Umbilical cord (tissue), 2 donors: ENCODE measurements around the gene ACP3. TPM values are rescaled to one million over a fixed set of nuclear protein-coding genes. Genes with fewer than 3 reads are reported as not detected.
"Not testable (repeated sequence)": the region's sequence is repeated elsewhere in the genome, so short reads cannot be mapped to it uniquely, and the experiment has no call there.

ENCODE experiments used
- DNase-seq: peaks from one replicate; pipeline ENCODE4 v3.0.0-alpha.2; 2015; ENCODE audit warnings: low spot score
- total RNA-seq: library from RNA; depleted of rRNA; stranded (reverse); fragments of >200 nt; gene quantifications from one replicate; pipeline ENCODE4 v1.2.3, GENCODE V29; 2014; ENCODE audit warnings: low replicate concordance; ENCODE audit not compliant: insufficient read depth

The ACP3 gene, protein sequence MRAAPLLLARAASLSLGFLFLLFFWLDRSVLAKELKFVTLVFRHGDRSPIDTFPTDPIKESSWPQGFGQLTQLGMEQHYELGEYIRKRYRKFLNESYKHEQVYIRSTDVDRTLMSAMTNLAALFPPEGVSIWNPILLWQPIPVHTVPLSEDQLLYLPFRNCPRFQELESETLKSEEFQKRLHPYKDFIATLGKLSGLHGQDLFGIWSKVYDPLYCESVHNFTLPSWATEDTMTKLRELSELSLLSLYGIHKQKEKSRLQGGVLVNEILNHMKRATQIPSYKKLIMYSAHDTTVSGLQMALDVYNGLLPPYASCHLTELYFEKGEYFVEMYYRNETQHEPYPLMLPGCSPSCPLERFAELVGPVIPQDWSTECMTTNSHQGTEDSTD
- total RNA-seq = 8.4 TPM

DNA sequence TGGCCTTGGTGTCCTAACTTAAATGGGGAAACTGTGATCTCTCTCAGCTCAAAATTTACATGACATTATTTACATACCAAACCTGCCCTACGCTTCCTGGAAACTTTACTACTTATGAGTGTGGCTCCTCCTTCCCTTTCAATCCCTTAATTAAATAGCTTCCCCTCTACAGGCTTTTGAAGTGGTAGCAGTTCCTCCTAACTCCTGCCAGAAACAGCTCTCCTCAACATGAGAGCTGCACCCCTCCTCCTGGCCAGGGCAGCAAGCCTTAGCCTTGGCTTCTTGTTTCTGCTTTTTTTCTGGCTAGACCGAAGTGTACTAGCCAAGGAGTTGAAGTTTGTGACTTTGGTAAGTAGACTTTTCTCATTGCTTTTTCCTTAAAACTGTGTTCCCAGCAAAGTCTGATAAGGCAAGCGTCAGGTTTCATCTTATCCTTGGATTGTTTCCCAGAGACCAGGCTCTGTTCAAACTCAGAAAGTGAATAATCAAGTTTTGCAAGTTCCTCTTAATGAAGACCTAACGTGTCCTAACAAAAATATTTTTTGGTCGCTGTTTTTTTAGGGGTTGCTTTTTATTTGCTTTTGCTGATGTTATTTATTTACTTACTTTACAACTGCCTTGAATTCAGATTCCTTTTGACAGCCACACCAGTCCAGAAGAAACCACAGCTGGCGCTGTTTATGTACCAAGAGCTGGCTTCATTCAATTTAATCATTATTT, at the start of gene ACP3:
Gene ACP3, plus strand, starts transcription at position 179 of the 720 bp plus-strand sequence. Its CDS starts 50 bp downstream, at position 229.
- peak; percentile 97 for DNase-seq

DNA sequence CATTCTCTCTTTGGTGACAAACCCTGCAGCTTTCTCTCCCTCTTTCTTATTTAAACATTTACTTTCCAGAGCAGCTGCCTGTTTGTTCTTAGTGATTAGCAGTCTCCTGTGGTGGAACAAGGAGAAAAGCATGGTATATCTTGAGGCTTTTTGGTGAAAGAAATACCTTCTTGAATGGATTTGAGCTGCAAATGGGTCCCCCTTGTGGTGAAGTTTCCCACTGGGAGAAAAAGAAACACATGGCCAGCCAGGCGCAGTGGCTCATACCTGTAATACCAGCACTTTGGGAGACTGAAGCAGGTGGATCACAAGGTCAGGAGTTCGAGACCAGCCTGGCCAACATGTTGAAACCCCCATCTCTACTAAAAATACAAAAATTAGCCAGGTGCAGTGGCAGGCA, 48.3 kb upstream of the ACP3 start:
- DNase-seq = peak; percentile 14

DNA sequence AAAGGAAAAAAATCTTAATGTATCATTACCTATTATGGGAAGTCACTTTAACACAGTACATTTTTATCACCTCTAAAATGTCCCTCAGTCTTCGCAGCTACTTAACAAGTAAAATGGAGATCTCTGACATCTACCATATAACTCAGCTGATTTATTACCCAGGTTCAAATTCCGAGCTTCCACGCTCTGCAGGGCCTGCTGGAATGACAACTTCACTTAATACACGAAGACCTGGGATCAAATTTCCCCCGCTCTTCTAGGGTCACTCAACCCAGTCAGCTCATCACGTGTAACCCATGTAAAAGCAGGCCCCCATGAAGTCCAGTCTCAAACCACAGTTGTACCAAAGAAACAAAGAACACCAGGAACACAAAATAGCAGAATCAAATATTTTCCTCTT, 44.2 kb upstream of the ACP3 start:
- peak; percentile 7 for DNase-seq

DNA sequence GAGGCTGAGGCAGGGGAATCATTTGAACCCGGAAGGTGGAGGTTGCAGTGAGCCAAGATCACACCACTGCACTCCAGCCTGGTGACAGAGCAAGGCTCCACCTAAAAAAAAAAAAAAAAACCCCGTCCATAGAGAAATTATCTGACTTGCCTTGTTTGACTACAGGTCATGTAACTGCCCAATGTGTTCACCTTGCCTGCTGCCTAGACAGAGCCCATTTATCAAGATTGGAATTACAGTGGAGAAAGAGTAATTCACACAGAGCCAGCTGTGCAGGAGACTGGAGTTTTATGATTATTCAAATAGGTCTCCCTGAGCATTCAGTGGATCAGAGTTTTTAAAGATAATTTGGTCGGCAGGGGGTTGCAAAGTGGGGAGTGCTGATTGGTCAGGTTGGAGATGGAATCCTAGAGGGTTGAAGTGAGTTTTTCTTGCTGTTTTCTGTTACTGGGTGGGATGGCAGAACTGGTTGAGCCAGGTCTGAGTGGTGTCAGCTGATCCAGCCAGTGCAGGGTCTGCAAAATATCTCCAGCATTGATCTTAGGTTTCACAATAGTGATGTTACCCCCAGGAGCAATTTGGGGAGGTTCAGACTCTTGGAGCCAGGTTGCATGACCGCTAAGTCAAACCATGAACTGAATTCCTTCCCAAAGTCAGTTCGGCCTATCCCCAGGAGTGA, 40.8 kb upstream of the ACP3 start:
- DNase-seq = no peak

DNA sequence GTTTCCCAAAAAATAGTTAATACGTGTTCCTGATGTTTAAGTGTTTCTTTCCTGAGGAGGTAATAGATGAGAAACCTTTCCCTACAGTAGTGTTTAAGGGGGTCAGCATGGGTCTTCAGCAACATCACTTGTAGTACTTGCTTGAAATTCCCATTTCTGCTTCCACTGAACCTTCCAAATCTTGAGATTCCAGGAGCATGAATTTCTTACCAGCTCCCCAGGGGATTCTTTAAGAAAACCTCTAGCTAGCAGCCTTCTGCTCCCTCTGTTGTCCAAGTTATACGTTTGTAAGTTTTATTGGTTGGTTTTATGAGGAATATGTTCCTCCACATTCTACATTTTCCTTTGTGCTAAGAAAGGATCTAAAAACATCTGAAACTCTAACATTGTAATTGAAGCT, 38.2 kb upstream of the ACP3 start:
- no peak for DNase-seq

DNA sequence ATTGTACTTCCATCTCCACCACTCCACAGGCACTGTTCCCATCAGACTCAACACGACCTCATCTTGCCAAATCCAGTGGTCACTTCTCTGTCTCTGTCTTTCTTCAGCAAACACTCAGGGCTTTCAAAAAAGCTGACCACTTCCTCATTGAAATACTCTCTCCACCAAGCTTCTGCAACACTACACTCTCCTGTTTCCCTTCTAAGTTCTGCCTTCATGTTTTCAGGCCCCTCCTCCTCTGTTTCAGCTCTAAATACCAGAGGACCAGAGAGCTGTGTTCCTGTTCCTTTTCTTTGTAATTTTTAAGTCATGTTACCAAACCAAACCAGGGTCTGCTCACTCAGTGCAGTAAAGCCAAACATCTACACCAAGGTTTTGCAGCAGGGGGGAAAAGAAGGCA, 33.8 kb upstream of the ACP3 start:
- DNase-seq = peak; percentile 89

DNA sequence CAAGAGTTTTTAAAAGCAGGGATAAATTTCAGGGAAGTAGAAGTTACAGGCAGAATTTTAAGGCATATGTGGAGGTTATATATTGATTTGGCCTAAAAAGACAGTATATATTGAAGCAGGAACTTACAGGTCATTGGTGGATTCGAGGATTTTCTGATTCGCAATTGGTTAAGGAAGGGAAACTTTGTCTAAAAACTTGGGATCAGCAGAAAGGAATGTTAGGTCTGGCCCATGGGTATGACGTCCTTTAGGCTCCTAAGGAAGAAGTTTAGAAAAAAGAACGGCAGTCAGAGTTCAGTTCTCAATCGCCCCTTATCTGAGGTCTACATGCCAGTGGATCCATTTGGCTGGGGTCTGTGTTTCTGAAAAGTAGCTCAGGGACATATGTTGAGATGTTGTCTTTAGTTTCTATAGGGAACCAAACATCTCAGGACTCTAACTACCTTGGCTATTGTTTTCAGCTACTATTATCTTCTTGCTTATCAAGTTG, 33.2 kb upstream of the ACP3 start:
- DNase-seq = peak; percentile 39

DNA sequence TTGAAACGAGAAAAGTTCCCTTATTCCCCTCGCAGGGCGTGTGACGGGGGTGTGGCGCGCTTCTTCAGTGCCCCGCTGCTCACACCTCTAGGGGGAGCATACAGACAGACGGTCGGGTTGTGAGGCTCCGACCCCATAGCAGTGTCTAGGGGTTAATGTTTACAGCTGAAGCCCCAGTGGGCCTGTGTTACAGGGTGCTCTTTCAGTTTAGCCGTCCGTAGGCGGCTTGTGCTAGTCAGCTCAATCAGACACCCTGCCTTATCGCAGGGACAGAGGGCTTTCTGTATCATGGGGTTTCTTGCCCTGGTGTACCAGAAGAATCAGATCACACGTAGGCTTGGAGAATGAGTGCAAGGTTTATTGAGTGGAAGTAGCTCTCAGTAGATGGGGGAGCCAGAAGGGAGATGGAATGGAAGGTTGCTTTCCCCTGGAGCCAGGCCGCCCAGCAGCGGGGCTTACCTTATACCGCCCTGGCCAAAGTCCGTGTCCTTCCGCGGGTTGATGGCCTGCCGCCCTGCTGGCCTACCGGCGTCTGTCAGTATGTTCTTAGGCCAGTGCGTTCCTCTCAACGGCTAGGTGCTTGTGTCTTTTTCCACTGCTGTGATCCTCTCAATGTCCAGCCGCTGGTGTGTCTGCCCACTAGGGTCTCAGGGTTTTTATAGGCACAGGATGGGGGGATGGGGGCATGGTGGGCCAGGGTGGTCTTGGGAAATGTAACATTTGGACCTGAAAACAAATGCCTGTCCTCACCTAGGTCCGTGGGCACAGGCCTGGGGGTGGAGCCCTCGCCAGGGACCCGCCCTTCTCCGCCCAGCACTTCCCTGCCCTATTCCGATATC, 32.2 kb upstream of the ACP3 start:
- DNase-seq = no peak

DNA sequence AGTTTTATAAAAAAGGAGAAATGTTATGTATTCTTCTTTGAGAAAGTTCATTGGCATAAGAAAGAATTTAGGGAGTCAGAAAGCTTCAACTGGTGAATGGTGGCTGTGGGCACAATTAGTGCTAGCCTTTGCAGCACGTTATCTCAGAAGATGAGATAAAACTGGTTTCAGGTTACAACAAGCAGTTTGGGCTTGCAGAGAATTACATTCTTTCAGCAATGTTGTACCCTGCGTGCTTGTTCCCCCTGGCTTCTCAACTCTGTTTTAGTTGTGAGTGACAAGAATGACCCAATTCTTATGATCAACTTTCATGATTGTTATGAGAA, 31.6 kb upstream of the ACP3 start:
- peak; percentile 15 for DNase-seq

DNA sequence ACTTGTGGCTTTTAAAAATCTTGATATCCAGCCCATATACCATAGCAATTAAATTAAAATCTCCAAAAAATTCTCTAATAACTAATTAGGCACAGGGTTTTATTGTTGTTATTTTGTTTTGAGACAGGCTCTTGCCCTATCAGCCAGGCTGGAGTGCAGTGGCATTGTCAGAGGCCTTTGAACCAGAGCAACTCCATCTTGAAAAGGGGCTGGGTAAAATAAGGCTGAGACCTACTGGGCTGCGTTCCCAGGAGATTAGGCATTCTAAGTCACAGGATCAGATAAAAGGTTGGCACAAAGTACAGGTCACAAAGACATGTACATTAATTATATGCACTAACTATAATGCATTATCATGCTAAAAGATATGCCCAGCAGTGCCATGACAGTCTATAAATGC, 31.2 kb upstream of the ACP3 start:
- no peak for DNase-seq

DNA sequence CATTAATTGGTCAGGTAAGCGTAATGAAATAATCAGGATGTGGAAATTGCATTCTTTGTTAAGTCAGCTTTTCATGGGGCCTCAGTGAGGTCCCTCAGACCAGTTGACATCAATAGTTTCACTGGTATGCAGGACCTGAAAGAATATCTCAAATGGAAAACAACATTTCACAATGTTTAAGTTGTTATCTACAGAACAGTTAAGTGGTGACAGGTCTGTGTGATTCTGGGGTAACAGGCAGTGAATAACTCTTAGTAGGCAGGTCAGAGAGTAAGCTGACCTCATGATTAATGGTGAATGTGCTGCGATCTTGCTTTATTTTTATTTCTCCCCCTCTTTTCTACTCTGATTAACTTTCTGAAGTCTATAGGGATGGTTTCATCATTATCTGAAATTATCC, 28.9 kb upstream of the ACP3 start:
- DNase-seq = no peak

DNA sequence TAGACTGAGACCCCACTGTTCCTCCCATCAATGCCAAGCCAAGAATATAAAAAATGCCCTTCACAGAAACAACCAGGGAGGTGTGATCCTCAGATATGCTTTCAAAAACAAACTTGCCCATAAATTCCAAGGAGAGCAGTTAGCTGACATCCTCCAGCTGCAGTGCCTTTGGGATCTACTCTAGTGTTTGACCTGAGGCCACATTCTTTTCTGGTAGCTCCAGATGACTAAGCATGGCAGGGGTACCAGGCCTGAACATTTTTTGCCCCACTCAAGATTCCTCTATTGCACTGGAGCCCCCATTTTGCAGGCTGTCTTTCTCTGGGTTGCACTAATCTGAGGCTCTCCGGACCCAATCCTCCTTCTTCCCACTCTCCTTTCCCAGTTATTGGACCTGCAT, 27.9 kb upstream of the ACP3 start:
- no peak for DNase-seq

DNA sequence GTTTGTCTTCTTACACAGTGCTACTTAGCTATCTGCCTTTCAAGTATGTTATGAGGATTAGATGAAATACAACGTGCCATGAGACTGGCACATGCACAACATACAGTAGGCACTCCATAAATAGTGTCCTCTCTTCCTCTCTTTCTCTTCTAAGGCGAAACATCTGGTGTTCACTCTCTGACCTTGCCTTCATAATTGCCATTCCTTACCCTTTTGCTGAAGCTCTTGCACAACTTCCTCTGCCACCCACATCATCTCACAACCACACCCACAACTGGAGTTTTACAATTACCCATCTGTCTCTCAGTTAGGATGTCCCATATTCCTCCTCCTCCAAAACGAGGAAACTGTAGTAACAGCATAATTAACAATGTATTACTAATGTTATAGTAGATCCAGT, 26.4 kb upstream of the ACP3 start:
- peak; percentile 27 for DNase-seq

DNA sequence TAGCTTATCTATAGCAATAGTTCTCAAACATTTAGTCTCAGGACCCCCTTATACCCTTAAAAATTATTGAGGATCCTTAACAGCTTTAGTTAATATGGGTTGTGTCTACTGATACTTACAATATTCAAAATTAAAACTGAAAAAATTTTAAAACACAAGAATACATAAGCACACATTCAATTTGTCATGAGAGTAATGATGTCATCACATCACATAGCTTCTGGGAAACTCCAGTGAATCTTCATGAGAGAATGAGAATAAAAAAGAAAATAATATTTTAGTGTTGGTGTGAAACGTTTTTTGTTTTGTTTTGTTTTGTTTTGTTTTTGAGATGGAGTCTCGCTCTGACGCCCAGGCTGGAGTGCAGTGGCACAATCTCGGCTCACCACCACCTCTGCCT, 25.2 kb upstream of the ACP3 start:
- DNase-seq = no peak

DNA sequence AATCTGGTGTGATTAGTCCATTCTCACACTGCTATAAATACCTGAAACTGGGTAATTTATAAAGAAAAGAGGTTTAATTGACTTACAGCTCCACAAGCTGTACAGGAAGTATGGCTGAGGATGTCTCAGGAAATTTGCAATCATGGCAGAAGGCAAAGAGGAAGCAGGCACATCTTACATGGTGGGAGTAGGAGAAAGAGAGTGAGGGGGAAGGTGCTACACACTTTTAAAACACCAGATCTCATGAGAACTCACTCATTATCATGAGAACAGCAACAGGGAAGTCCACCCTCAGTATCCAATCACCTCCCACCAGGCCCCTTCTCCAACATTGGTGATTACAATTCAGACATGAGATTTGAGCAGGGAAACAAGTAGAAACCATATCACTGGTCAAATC, 24.0 kb upstream of the ACP3 start:
- DNase-seq = no peak

DNA sequence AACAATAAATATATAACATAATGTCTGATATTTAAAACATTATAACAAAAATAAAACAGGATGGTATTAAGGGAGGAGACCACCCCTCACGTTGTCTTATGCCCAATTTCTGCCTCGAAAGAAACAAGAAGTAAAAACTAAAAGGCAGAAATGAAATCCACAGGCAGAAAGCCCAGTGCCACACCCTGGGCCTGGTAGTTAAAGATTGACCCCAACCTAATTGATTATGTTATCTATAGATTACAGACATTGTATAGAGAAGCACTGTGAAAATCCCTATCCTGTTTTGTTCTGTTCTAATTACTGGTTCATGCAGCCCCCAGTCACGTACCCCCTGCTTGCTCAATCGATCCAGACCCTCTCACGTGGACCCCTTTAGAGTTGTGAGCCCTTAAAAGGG, 22.3 kb upstream of the ACP3 start:
- no peak for DNase-seq

DNA sequence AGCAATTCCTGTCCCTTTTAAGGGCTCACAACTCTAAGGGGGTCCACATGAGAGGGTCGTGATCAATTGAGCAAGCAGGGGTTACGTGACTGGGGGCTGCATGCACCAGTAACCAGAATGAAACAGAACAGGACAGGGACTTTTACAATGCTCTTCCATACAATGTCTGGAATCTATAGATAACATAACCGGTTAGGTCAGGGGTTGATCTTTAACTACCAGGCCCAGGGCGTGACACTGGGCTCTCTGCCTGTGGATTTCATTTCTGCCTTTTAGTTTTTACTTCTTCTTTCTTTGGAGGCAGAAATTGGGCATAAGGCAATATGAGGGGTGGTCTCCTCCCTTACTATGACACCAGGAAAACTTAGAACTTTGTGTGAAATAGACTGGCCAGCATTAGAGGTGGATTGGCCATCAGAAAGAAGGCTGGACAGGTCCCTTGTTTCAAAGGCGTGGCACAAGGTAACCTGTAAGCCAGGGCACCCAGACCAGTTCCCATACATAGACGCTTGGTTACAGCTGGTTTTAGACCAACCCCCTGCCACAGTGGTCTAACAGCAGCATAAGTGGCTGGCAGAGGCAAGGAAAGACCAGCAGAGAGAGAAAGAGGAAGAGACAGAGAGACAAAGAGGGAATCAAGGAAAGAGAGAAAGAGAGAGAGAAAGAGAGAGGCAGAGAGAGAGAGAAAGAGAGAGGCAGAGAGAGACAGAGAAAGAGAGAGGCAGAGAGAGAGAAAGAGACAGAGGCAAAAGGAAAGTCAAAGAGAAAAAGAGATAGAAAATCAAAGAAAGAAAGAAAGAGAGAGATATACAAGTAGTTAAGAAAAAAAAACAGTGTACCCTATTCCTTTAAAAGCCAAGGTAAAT, 13.6 kb upstream of the ACP3 start:
- not testable (repeated sequence) for DNase-seq

DNA sequence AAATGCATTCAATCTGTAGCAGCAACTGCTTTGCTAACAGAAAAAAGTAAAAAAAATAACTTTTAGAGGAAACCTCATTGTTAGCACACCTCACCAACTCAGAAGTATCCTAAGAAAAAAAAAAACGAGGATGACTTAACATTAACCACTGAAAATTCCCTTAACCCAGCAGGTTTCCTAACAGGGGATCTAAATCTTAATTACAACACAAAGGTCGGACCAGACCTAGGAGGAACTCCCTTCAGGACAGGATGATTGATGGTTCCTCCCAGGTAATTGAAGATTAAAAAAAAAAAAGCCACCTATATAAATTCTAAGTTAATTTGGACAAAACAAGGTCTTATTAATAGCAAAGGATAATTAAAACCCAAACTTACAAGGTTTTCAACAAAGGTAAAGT, 12.9 kb upstream of the ACP3 start:
- DNase-seq = not testable (repeated sequence)

DNA sequence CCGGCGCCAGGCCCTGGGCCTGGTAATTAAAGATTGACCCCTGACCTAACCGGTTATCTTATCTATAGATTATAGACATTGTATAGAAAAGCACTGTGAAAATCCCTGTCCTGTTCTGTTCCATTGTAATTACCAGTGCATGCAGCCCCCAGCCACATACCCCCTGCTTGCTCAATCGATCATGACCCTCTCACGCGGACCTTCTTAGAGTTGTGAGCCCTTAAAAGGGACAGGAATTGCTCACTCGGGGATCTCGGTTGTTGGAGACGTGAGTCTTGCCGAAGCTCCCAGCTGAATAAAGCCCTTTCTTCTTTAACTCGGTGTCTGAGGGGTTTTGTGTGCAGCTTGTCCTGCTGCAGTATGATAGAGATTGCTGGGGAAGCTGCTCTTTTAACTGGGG, 7.2 kb upstream of the ACP3 start:
- not testable (repeated sequence) for DNase-seq

DNA sequence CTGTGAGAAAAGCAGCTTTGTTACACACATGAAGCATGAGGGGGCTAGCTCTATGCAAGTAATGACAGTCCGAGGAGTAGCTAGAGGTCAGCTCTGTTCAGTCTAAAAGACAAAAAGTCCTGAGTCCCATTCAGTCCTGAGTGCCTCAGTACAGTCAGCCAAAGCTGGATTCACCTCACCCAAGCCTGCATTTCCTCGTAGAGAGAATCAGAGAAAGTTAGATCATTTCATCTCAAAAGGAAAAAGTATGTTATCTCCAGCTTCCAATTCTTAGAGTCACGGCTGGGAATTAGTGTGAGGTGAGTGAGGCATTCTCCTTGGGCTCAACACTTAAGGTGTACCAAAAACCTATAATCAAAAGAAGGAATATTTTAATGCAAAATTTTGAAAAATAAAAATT, 5.9 kb upstream of the ACP3 start:
- DNase-seq = peak; percentile 57

DNA sequence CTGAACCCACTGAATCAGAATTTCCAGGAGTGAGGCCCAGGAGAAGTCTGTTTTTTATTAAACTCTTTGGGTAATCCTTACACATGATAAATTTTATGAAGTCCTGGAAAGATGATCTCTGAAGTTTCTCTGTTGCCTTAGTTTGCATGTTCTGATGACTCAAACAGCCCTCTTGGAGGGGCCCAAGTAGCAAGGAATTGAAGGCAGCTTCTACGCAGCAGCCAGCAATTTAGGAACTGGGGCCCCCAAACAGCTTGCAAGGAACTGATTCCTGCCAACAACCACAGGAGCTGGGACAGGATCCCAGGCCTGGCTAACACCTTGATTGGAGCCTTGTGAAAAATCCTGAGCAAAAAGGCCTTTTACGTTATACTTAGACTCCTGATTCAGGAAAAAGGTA, 5.4 kb upstream of the ACP3 start:
- peak; percentile 94 for DNase-seq
